AG09309 (cell line): ENCODE data around the gene TMPRSS11F.

ENCODE experiments used
- DNase-seq: peaks from one replicate; pipeline ENCODE4 v3.0.0-alpha.2; 2010; ENCODE audit warnings: low read depth
- H3K4me3 ChIP-seq: 2 replicates; pipeline ENCODE4 v1.5.1; 2011; ENCODE audit warnings: mild to moderate bottlenecking, low read depth, low read length, moderate library complexity; ENCODE audit not compliant: control insufficient read depth
- TF ChIP-seq, protein P1 (sequence below): IDR thresholded peaks from 2 replicates; pipeline ENCODE4 v1.5.1; 2011; ENCODE audit warnings: mild to moderate bottlenecking, low read depth, low read length, inconsistent platforms; ENCODE audit not compliant: insufficient read depth, control insufficient read depth; ENCODE audit errors: missing control alignments

The TMPRSS11F gene

GRCh38 chr4:68141852-68142251, 12.2 kb upstream of the TMPRSS11F start:
- no peak for DNase-seq
- TF ChIP-seq, protein P1, sequence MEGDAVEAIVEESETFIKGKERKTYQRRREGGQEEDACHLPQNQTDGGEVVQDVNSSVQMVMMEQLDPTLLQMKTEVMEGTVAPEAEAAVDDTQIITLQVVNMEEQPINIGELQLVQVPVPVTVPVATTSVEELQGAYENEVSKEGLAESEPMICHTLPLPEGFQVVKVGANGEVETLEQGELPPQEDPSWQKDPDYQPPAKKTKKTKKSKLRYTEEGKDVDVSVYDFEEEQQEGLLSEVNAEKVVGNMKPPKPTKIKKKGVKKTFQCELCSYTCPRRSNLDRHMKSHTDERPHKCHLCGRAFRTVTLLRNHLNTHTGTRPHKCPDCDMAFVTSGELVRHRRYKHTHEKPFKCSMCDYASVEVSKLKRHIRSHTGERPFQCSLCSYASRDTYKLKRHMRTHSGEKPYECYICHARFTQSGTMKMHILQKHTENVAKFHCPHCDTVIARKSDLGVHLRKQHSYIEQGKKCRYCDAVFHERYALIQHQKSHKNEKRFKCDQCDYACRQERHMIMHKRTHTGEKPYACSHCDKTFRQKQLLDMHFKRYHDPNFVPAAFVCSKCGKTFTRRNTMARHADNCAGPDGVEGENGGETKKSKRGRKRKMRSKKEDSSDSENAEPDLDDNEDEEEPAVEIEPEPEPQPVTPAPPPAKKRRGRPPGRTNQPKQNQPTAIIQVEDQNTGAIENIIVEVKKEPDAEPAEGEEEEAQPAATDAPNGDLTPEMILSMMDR = no peak

DNA sequence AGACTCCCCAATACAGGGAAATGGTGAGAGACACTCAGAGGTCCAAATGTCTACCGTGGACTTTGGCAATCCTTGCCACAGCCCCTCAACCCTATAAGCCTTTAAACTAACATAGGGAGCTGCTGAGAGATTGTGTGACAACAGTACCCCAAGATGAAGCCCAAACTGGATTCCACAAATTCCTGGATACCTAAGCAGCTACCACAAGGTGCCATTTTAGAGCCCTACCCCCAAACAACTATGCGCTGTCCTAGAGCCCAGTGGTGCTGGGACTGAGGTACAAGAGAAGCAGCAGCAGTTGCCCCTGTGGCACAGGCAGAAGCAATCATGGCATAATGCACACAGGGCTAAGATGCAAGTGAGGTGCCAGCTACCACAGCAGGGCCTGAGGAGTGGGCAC, 2.7 kb upstream of the TMPRSS11F start:
- TF ChIP-seq, protein P1 = no peak
- H3K4me3 ChIP-seq = no peak overlapping the region
- no peak for DNase-seq

More at GRCh38 chr4:68141852-68142251, 12.2 kb upstream of the TMPRSS11F start:
- no peak overlapping the region for H3K4me3 ChIP-seq

DNA sequence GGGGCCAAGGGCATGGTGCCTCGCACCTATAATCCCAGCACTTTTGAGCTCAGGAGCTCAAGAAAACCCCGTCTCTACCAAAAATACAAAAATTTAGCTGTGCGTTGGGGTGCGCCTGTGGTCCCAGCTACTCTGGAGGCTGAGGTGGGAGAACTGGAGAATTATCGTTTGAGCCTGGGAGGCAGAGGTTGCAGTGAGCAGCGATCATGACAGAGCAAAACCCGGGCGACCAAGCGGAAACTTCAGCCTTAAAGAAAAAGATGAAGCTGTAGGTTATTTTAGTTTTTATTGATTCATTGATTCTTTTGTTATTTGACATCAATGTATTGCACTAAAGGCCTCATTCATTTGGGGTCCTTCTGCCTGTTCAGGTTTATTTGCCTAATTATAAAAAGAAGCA, 5.4 kb downstream of the TMPRSS11F start:
- no peak overlapping the region for H3K4me3 ChIP-seq
- DNase-seq = no peak
- TF ChIP-seq, protein P1 = no peak

DNA sequence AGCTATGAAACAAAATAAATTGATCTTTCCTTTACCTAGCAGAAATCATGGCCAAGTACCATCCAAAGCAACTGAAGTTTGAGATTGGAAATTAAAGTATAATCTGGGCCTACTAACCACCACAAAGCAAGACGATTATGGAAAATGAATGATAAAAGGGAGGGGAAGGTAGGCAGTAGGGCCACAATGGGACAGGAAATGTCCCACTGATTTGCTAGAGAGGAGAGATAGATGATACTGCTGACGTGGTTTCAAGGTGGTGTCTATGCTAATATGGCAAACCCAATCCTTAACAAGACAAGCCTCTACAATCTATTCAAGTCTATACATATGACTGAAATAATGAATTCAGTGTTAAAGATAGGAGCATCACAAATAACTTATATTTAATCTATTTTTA, 6.1 kb downstream of the TMPRSS11F start:
- H3K4me3 ChIP-seq = no peak overlapping the region
- TF ChIP-seq, protein P1 = no peak
- DNase-seq = no peak

DNA sequence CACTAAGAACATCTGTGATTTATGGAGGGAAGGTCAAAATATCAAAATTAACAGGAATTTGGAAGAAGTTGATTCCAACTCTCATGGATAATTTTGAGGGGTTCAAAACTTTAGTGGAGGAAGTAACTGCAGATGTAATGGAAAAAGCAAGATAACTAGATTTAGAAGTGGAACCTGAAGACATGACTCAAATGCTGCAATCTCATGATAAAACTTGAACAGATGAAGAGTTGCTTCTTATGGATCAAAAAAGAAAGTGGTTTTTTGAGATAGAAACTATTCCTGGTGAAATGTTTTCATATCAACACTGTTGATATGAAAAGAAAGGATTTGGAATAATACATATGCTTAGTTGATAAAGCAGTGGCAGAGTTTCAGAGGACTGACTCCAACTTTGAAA, 9.7 kb downstream of the TMPRSS11F start:
- DNase-seq = no peak
- TF ChIP-seq, protein P1 = no peak
- H3K4me3 ChIP-seq = no peak overlapping the region

- TF ChIP-seq, protein P1 = no peak
- DNase-seq = no peak
- no peak overlapping the region for H3K4me3 ChIP-seq
Measured at GRCh38 chr4:68110441-68110840, 19.2 kb downstream of the TMPRSS11F start.

- TF ChIP-seq, protein P1 = no peak
- no peak overlapping the region for H3K4me3 ChIP-seq
Measured at GRCh38 chr4:68109868-68110267, 19.8 kb downstream of the TMPRSS11F start.

More at GRCh38 chr4:68109868-68110267, 19.8 kb downstream of the TMPRSS11F start:
- no peak for DNase-seq
